M059J (cell line): ENCODE results near the gene LRRC71. TPM values are rescaled to one million over a fixed set of nuclear protein-coding genes. Genes with fewer than 3 reads are reported as not detected.

Source experiments
- DNase-seq: peaks from one replicate; pipeline ENCODE4 v3.0.0-alpha.2; 2012; ENCODE audit warnings: low read depth
- total RNA-seq: library from RNA; depleted of rRNA; stranded (reverse); fragments of >200 nt; shearing (Covaris generic); gene quantifications from 2 replicates; pipeline ENCODE4 v1.2.3, GENCODE V29; 2014; rRNA removed

Gene LRRC71
- total RNA-seq, 1 experiment from 2014 or later, result not detected

- no peak for DNase-seq
Observed at GRCh38 chr1:156947127-156947526, 26.7 kb downstream of the LRRC71 start.

DNA sequence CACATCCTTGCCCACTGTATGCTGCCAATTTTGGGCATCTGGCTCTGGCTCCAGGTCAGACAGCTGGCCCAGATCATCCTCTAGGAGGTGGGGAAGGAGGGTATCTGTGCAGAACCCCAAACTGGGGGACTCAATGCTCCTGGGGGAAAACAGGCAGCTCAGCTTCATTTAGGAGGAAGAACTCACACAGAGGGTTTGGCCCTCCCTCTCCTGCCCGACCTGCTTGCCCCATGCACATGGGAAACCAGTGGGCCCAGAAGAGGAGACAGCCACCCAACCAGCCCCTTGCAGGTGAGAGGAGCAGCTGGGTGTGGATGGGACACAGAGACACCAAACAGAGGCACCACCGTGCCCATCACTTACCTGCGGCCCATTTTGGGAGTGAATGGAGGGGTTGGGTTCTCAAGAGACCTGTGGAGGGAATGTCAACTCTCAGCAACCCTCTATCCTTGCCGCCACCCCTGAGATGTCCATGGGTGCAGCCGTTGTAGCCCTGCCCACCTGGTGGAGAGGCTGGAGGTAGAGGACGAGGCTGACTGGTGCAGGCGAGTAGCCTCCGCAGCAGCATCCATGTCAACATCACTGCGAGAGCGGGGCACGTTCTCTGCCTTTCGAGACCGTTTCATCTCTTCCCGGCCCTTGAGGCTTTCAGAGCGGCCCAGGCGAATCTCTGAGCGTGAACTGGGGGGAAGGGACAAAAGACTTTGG lies 27.5 kb downstream of the LRRC71 start:
- DNase-seq, result no peak

GRCh38 chr1:156948708-156949107 lies 28.3 kb downstream of the LRRC71 start:
- no peak for DNase-seq

- no peak for DNase-seq
Observed at GRCh38 chr1:156949127-156949526, 28.7 kb downstream of the LRRC71 start.

- no peak for DNase-seq
Observed at GRCh38 chr1:156951371-156951770, 30.9 kb downstream of the LRRC71 start.

DNA sequence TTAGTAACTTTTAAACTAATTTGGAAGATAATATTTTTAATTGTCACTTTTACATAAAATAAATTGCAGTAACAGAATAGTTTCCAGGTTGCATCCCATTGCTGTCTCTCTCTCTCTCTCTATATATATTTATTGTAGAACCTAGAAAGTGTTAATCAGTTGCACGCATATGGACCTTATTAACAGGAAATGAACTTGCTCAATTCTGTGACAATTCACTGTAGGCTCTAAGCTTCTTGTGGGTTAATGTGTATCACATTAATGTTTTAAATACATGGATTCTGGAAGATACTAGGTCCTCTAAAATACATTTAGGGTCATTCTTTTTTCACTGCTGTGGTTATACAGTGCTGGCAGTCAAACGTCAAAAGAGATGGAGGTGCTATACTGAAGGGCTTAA lies 33.1 kb downstream of the LRRC71 start:
- DNase-seq, result no peak

GRCh38 chr1:156956333-156956732 lies 35.9 kb downstream of the LRRC71 start:
- DNase-seq, result no peak

DNA sequence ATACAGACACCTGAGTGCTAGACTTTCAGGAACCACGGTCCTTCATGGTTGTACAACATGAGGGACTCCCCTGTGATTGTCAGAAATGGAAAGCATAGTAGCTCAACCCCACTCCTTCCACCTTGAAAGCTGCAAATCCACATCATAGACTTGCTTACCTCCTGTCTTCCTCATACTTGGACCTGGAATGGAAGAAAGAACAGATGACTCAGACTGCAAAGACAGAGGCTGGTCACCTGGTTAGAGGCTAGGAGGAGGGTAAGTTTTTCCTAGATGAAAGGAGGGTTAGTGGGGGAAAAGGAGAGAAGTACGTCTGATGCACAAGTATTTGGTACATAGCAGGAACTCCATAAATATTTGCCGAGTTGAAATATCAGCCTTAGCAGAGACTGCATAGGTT lies 37.2 kb downstream of the LRRC71 start:
- DNase-seq, result no peak

DNA sequence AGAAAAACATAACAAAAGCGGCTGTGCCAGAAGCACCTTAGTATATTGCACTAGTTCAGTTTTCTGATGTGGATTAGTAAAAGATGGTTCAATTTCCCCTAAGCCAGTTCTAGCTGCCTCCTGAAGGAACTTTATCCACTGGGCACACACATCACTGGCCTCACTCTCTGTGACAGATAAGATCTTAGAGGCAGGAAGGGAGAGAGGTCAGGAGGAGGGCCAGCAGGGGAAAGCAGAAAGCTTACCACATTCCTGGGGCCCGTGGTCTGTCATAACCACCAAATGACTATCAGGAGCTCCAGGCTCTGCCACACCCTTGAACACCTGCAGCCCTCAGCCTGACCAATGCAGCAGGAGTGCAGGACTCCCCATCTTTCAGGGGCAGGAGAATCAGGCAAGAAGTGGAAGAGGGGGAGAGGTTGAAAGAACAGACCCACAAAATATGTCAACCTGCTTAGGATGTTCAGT lies 37.8 kb downstream of the LRRC71 start:
- peak; percentile 72 for DNase-seq

DNA sequence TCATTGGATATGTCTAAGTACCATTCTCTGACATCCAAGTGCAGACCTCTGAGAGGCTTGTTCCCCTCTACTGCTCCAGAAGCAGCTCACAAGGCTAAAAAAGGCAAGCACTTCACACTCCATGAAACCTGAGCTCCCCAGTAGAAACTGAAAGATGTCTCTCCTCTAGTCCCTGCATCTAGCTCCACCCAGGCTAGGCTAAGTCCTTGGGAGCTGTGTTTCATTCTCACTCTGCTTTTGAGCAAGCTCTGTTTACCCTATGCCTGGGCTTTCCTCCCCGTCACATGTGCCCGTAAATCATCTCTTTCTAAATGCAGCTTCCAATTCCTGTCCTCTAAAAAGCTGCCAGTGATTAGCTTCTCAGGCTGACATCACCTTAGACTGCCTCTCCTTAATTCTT lies 39.0 kb downstream of the LRRC71 start:
- DNase-seq, result peak; percentile 32

GRCh38 chr1:156959925-156960324 lies 39.5 kb downstream of the LRRC71 start:
- no peak for DNase-seq

GRCh38 chr1:156961709-156962108 lies 41.3 kb downstream of the LRRC71 start:
- peak; percentile 16 for DNase-seq

GRCh38 chr1:156963621-156964020 lies 43.2 kb downstream of the LRRC71 start:
- no peak for DNase-seq

DNA sequence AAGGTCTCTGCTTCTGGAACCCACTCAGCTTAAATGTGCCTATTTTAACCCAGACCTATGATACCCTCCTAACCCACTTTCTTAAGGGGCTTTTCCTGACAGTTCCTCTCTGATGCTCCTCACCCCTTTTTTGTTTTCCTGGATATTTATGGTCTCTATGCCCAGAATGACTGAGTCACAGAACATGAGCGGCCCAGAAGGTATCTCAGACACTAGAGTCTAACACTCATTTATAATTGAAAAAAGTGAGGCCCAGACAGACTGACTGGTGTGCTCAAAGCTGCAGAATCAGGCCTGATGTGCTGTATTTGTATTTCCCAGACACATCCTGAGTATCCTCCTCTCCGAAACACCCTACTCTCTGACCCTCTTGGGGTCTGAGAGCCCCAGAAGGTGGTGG lies 44.0 kb downstream of the LRRC71 start:
- DNase-seq, result no peak

- DNase-seq, result no peak
Observed at GRCh38 chr1:156969496-156969895, 49.1 kb downstream of the LRRC71 start.

DNA sequence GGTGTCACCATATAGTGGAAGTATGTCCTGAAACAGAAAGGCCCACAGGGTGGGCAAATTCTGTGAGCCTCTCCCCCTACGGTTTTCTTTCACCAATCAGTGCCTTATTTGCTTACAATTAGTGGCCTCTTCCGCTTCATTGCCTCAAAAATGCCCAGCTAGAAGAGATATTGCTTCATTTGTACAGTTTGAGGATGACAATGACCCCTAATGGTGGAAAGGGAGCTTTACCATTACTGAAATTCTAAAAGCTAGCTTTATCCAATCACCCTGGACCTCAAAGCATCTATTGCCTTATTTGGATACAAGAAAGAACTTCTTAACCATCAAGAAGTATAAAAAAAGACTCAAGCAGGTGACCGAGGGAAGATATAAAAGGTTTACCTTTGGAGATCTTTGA lies 49.6 kb downstream of the LRRC71 start:
- DNase-seq, result no peak

DNA sequence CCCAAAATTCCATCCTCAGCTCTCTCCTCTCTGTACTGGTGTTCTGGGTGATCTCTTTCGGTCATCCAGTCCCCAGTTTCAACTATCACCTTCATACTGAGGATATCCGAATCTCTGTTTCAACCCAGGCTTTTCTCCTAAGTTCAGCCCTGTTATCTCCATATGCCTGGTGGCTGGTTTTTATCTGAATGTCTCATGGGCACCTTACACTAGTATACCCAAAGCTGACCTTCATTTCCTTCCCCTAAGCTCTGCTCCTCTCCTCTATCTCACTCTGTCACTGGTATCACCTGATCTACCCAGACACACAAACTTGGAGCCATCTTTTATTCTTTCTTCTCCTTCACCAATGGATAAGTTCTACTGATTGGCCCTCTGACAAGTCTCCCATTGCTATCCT lies 53.0 kb downstream of the LRRC71 start:
- no peak for DNase-seq

GRCh38 chr1:156975084-156975483 lies 54.7 kb downstream of the LRRC71 start:
- no peak for DNase-seq

- DNase-seq, result no peak
Observed at GRCh38 chr1:156980551-156980950, 60.1 kb downstream of the LRRC71 start.

Other genes starting within 250 kb of the LRRC71 start
- 0.02 and 0.37 TPM in 2 replicates for gene NES, start 243.2 kb upstream of the LRRC71 start, total RNA-seq
- gene CRABP2, start 215.0 kb upstream of the LRRC71 start, total RNA-seq, result 21.1 and 31.9 TPM in 2 replicates
- 12.2 and 23.3 TPM in 2 replicates for gene METTL25B, start 192.2 kb upstream of the LRRC71 start, total RNA-seq
- gene ISG20L2, start 191.9 kb upstream of the LRRC71 start, total RNA-seq, result 27.0 and 27.8 TPM in 2 replicates
- gene MRPL24, start 179.5 kb upstream of the LRRC71 start, total RNA-seq, result 48.1 and 61.7 TPM in 2 replicates
- gene HDGF, start 169.0 kb upstream of the LRRC71 start, total RNA-seq, result 211 and 264 TPM in 2 replicates
- 38.4 and 41.9 TPM in 2 replicates for gene PRCC, start 153.1 kb upstream of the LRRC71 start, total RNA-seq
- 0.71 TPM in 1 of 2 replicates, not detected in the other for gene SH2D2A, start 103.8 kb upstream of the LRRC71 start, total RNA-seq
- not detected in 2 replicates for gene INSRR, start 61.5 kb upstream of the LRRC71 start, total RNA-seq
- gene NTRK1, start 59.8 kb upstream of the LRRC71 start, total RNA-seq, result not detected in 2 replicates
- 0.32 and 0.34 TPM in 2 replicates for gene PEAR1, start 26.9 kb upstream of the LRRC71 start, total RNA-seq
- 17.1 and 19.2 TPM in 2 replicates for gene ARHGEF11, start 125.1 kb downstream of the LRRC71 start, total RNA-seq
- not detected in 2 replicates for gene ETV3L, start 179.2 kb downstream of the LRRC71 start, total RNA-seq
- 8.2 and 8.8 TPM in 2 replicates for gene ETV3, start 217.8 kb downstream of the LRRC71 start, total RNA-seq